ENCODE results near the gene MGME1.

The MGME1 gene, protein sequence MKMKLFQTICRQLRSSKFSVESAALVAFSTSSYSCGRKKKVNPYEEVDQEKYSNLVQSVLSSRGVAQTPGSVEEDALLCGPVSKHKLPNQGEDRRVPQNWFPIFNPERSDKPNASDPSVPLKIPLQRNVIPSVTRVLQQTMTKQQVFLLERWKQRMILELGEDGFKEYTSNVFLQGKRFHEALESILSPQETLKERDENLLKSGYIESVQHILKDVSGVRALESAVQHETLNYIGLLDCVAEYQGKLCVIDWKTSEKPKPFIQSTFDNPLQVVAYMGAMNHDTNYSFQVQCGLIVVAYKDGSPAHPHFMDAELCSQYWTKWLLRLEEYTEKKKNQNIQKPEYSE

DNA sequence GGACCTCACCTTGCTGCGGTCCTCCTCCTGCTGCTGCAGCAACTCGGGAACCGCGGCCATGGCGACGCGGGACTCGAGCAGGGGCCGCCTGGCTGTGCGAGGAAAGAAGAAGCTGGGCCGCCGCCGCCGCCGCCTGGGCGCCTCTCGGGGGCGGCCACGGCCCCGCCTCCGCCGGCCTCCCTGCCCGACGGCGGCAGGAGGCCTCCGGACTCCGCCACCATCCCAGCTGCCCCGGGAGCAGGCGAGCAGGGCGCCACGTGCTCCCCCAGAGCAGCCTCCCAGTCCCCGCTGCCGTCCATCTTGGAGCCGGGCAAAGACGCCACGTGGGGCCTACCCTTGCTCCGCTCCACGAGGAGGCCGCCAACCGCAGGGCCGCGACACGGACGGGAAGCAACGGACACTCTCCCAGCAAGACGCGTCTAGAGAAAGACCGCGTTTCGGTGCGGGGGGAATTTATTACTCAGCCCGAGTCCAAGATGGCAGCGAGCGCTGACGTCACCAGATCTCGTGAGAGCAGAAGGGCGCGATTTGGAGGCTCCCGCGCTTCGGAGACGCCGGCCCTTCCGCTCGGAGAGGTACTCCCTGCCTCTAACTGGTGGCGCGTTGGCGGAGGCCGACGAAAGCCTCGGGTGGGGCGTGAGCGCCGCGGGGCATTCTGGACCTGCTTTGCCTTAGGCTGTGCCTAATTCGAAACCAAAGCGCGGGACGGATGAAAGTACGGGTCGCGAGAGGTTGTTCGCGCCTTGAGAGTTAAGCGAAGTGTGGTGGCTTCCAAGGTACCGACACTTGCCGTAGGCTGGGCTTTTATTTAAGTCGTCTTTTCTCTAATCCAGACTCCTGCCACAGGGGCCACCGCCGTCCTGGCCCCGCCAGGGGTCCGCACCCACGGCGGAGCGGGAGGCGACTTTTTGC, at the start of gene MGME1, which contains the start of gene SNX5:
TSS of gene MGME1 (plus strand) at position 653 of the 912 bp plus-strand sequence. CDS start 842 bp downstream, outside the sequence.
TSS of gene SNX5 (minus strand) at position 429 of the 912 bp plus-strand sequence. CDS start at position 60, 369 bp downstream.
- Histone ChIP-seq H3K4me3 (peak within 1 kb of the TSS; percentile 84), H3K27ac (peak within 1 kb of the TSS; percentile 92 to 93)
- TF ChIP-seq, protein P1, sequence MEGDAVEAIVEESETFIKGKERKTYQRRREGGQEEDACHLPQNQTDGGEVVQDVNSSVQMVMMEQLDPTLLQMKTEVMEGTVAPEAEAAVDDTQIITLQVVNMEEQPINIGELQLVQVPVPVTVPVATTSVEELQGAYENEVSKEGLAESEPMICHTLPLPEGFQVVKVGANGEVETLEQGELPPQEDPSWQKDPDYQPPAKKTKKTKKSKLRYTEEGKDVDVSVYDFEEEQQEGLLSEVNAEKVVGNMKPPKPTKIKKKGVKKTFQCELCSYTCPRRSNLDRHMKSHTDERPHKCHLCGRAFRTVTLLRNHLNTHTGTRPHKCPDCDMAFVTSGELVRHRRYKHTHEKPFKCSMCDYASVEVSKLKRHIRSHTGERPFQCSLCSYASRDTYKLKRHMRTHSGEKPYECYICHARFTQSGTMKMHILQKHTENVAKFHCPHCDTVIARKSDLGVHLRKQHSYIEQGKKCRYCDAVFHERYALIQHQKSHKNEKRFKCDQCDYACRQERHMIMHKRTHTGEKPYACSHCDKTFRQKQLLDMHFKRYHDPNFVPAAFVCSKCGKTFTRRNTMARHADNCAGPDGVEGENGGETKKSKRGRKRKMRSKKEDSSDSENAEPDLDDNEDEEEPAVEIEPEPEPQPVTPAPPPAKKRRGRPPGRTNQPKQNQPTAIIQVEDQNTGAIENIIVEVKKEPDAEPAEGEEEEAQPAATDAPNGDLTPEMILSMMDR (IDR thresholded peaks at IDR 0.05), result no peak
- DNase-seq (ENCODE audit: low spot score), result peak; percentile 100

DNA sequence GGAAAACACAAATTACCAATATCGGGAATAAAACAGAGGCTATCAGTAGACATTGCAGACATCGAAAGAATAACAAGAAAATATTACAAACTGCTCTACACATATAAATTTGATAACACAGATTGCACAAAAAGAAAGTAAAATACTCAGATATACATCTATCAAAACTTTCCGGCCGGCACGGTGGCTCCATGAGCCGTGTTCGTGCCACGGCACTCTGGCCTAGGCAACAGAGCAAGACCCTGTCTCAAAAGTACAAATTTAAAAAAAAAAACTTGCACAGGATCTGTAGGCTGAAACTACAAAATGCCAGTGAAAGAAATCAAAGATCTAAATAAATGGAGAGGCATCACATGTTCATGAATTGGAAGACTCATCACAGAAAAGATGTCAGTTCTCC, 49.7 kb upstream of the MGME1 start:
- H3K4me3 ChIP-seq, result no peak overlapping the region
- TF ChIP-seq, protein P1 (IDR thresholded peaks at IDR 0.05), result no peak

DNA sequence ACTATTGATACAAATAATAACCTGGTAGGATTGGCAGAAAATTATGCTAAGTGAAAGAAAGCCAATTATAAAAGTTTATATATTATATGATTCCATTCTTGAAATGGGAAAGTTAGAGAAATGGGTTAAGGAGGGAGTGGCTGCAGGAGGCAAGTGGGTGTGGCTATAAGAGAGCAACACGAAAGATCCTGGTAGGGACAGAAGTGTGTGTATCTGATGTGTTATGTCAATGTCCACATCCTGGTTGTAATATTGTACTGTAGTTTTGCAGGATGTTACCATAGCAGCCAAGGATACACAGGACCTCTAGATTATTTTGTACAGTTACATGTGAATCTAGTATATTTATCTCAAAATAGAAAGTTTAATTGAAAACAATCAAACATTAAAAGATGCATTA, 47.0 kb upstream of the MGME1 start:
- TF ChIP-seq, protein P1 (IDR thresholded peaks at IDR 0.05), result no peak
- no peak overlapping the region for H3K4me3 ChIP-seq
- DNase-seq (ENCODE audit: low spot score), result no peak
- no peak overlapping the region for H3K27ac ChIP-seq

More for the DNA sequence above, 49.7 kb upstream of the MGME1 start:
- H3K27ac ChIP-seq, result no peak overlapping the region
- DNase-seq (ENCODE audit: low spot score), result no peak

DNA sequence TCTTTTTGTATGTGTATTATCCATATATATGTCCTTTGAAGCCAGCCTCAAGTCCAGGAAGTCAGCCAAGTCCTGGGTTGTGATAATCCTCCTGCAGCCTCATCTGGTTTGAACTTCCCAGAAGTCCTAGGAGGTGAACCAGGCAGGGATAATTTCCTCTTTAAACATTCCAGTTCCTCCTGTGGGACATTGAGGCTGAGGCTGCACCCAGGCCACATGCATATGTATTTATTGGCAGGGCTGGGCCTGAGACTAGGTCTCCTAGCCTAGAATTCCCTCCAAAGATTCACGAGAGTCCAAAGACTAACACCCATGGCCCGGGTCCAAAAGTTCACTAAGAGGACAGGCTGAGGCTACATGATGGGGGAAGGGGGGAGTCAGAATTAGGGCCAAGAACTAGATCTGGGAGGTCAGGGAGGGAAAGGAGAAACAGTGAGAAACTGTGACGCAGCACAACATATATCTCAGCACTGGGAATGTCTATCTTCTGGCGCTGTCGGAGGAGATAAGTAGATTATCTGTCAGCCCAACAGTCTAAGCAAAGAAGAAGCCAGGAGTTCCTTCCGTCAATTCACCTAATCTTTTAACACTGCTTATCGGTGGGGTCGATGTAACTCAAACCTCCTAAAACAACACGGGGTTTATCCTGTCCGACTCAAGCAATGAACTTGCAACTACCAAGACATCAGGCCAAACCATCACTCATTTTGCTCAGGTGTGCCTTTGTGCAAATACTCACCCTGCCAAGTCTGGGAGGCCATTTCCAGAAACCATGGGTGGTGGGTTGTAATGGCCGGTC, 43.5 kb upstream of the MGME1 start:
- TF ChIP-seq, protein P1 (IDR thresholded peaks at IDR 0.05), result no peak
- H3K27ac ChIP-seq, result no peak overlapping the region
- no peak overlapping the region for H3K4me3 ChIP-seq
- DNase-seq (ENCODE audit: low spot score), result no peak

DNA sequence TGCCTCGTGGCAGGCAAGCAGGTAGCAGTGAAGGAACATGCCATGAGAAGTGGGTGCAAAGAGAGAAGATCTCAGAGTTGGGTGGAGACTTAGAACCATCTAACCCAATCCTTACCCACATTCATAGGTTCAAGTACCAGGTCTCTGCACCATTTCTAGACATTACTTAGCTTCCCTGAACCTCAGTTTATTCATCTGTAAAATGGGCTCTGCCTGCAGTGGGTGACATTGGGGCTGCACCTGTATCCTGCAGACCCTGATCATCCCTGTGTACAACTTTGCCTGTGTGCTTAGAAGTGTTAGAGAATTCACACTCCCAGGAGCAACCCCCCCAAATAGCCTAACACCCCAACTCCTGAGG, 42.9 kb upstream of the MGME1 start:
- DNase-seq (ENCODE audit: low spot score), result no peak
- no peak overlapping the region for H3K27ac ChIP-seq
- TF ChIP-seq, protein P1 (IDR thresholded peaks at IDR 0.05), result no peak
- no peak overlapping the region for H3K4me3 ChIP-seq

DNA sequence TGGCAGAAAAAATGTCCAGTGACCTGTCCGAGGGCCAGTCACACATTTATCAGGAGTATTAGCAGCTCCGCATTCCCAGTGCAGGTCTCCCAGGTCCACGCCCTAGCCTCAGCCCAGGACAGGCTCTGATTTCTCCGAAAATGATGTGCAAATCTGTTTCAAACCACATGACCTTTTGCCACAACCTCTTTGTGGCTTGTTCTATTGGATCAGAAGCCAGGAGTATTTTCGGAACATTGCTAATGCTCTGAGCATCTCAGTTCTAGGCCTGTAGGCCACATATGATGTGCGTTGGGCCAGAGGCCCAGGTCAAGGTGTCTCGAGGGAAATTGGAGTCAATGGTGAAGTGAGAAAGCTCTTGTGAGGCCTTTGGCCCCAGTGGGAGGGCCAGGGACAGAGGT, 40.6 kb upstream of the MGME1 start:
- no peak for DNase-seq (ENCODE audit: low spot score)
- TF ChIP-seq, protein P1 (IDR thresholded peaks at IDR 0.05), result no peak
- Histone ChIP-seq H3K27ac (peak overlapping the region in 1 of 2 donors; percentile 50), H3K4me3 (no peak overlapping the region)
